Osteoblast (primary cell): Measurements from ENCODE around the gene PTPRD. TPM values are rescaled to one million over a fixed set of nuclear protein-coding genes. Genes with fewer than 3 reads are reported as not detected.

Experiments
- DNase-seq: peaks from one replicate; pipeline ENCODE4 v3.0.0; 2011; ENCODE audit warnings: low spot score, mixed read lengths; ENCODE audit not compliant: insufficient read length; ENCODE audit errors: missing footprints
- H2AFZ ChIP-seq: 2 replicates; pipeline ENCODE4 v1.6.0; 2011; ENCODE audit warnings: mild to moderate bottlenecking, low read length
- H3K27ac ChIP-seq: 2 replicates; pipeline ENCODE4 v1.5.1; 2011; ENCODE audit warnings: mild to moderate bottlenecking, low read depth, low read length, moderate library complexity
- H3K27me3 ChIP-seq: 2 replicates; pipeline ENCODE4 v1.6.0; 2012; ENCODE audit warnings: mild to moderate bottlenecking, control low read depth, inconsistent platforms, low read length, moderate library complexity; ENCODE audit not compliant: insufficient read depth
- H3K36me3 ChIP-seq: 2 replicates; pipeline ENCODE4 v1.5.1; 2011; ENCODE audit warnings: mild to moderate bottlenecking, low read length, control low read depth, moderate library complexity; ENCODE audit not compliant: insufficient read depth
- H3K4me1 ChIP-seq: 2 replicates; pipeline ENCODE4 v1.5.1; 2011; ENCODE audit warnings: mild to moderate bottlenecking, low read length, control low read depth, moderate library complexity; ENCODE audit not compliant: insufficient read depth
- H3K4me2 ChIP-seq: 2 replicates; pipeline ENCODE4 v1.6.0; 2011; ENCODE audit warnings: mild to moderate bottlenecking, low read length; ENCODE audit not compliant: insufficient read depth
- H3K4me3 ChIP-seq: fragments of 200-600 bp; sonication (generic); 3 replicates; pipeline ENCODE4 v1.5.1; 2012; ENCODE audit warnings: mild to moderate bottlenecking, low read length, inconsistent platforms; ENCODE audit not compliant: insufficient read depth
- H3K79me2 ChIP-seq: 2 replicates; pipeline ENCODE4 v1.6.0; 2012; ENCODE audit warnings: mild to moderate bottlenecking, low read length, control low read depth, inconsistent platforms; ENCODE audit not compliant: insufficient read depth
- H3K9me3 ChIP-seq: 2 replicates; pipeline ENCODE4 v1.5.1; 2011; ENCODE audit warnings: low read depth, low read length, control low read depth
- H4K20me1 ChIP-seq: 2 replicates; pipeline ENCODE4 v1.6.0; 2012; ENCODE audit warnings: mild to moderate bottlenecking, low read length, control low read depth; ENCODE audit not compliant: insufficient read depth
- total RNA-seq: library from RNA; depleted of rRNA; stranded (reverse); fragments of >200 nt; gene quantifications from 2 replicates; pipeline ENCODE4 v1.2.3, GENCODE V29; 2012
- TF ChIP-seq, protein P1 (sequence below): IDR thresholded peaks from 2 replicates; pipeline ENCODE4 v1.5.1; 2011; ENCODE audit warnings: mild to moderate bottlenecking, low read depth, low read length, moderate library complexity; ENCODE audit errors: extremely low read depth

The PTPRD gene
- total RNA-seq, 1 donor = 23.9 TPM

DNA sequence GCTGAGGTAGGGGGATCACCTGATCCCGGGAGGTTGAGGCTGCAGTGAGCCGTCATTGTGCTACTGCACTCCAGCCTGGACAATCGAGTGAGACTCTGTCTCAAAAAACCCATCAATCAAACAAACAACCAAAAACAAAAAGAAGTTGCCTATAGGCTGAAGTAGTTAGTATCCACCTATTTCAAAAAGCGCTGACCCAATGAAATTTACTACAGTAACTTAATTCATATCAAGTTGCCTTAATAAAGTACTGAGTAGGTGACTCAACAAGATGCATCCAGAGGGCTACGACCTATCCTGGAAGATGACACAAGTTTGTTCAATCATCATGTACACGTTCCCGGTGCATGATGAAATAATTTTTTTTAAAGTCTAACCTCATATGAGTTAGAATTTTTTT is 2164.6 kb downstream of the PTPRD start:
- H3K79me2 ChIP-seq = no peaks in the 10 kb centered on the region
- no peaks in the 10 kb centered on the region for H4K20me1 ChIP-seq
- no peaks in the 10 kb centered on the region for H3K27me3 ChIP-seq
- DNase-seq = no peak
- no peak overlapping the region for H3K4me3 ChIP-seq
- no peak overlapping the region for H3K27ac ChIP-seq
- H3K9me3 ChIP-seq = no peaks in the 10 kb centered on the region
- H2AFZ ChIP-seq = no peak overlapping the region
- TF ChIP-seq, protein P1, sequence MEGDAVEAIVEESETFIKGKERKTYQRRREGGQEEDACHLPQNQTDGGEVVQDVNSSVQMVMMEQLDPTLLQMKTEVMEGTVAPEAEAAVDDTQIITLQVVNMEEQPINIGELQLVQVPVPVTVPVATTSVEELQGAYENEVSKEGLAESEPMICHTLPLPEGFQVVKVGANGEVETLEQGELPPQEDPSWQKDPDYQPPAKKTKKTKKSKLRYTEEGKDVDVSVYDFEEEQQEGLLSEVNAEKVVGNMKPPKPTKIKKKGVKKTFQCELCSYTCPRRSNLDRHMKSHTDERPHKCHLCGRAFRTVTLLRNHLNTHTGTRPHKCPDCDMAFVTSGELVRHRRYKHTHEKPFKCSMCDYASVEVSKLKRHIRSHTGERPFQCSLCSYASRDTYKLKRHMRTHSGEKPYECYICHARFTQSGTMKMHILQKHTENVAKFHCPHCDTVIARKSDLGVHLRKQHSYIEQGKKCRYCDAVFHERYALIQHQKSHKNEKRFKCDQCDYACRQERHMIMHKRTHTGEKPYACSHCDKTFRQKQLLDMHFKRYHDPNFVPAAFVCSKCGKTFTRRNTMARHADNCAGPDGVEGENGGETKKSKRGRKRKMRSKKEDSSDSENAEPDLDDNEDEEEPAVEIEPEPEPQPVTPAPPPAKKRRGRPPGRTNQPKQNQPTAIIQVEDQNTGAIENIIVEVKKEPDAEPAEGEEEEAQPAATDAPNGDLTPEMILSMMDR = no peak
- H3K4me2 ChIP-seq = no peak overlapping the region
- no peaks in the 10 kb centered on the region for H3K4me1 ChIP-seq
- H3K36me3 ChIP-seq = no peaks in the 10 kb centered on the region

DNA sequence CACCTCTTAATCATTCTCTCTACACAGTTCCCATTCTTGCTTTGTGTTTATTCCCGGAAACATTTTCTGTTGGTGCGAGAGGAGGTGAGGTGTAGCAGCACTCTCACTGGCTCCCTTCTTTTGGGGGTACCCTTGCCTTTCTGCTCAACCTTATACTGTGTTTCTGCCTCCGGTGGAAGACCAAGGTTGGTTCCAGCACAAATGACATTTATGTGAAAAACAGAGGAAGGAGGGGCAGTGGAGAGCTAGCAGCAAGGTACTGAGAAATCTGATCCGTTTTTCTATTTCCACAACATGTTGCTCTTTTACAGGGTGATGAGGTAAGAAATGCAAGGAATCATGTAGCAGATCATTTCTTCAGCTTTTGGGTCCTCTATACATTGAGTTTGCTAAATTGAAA is 2165.2 kb downstream of the PTPRD start:
- no peaks in the 10 kb centered on the region for H3K9me3 ChIP-seq
- no peaks in the 10 kb centered on the region for H3K79me2 ChIP-seq
- no peak overlapping the region for H2AFZ ChIP-seq
- H4K20me1 ChIP-seq = no peaks in the 10 kb centered on the region
- no peak overlapping the region for H3K27ac ChIP-seq
- TF ChIP-seq, protein P1 = no peak
- DNase-seq = no peak
- H3K36me3 ChIP-seq = no peaks in the 10 kb centered on the region
- no peak overlapping the region for H3K4me3 ChIP-seq
- H3K27me3 ChIP-seq = no peaks in the 10 kb centered on the region
- no peak overlapping the region for H3K4me2 ChIP-seq
- H3K4me1 ChIP-seq = no peaks in the 10 kb centered on the region

DNA sequence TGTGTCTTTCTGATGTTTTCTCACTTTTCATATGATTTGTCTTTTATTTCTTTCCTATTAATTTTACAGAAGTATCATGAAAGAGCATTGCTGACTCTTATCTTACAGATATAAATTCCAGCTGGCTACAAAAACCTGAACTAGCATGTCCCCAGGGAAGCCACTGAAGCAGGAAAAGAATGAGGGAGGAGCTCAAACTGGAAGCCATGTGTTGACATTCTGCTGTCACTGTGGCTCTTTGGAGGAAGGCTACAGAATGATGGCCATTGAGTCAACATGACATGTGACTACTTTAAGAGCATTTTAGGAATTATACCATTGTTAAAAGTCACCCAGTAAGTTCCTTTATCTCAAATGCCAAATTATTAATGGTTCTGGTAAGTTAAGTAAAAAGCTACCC is 2174.9 kb downstream of the PTPRD start:
- Histone ChIP-seq H3K4me2 (no peak overlapping the region), H3K4me3 (no peak overlapping the region), H4K20me1 (no peaks in the 10 kb centered on the region), H3K9me3 (no peaks in the 10 kb centered on the region), H3K27me3 (no peaks in the 10 kb centered on the region), H3K36me3 (no peaks in the 10 kb centered on the region), H2AFZ (no peak overlapping the region), H3K27ac (no peak overlapping the region), H3K4me1 (no peaks in the 10 kb centered on the region), H3K79me2 (no peaks in the 10 kb centered on the region)
- DNase-seq = peak; percentile 67
- TF ChIP-seq, protein P1 = no peak

DNA sequence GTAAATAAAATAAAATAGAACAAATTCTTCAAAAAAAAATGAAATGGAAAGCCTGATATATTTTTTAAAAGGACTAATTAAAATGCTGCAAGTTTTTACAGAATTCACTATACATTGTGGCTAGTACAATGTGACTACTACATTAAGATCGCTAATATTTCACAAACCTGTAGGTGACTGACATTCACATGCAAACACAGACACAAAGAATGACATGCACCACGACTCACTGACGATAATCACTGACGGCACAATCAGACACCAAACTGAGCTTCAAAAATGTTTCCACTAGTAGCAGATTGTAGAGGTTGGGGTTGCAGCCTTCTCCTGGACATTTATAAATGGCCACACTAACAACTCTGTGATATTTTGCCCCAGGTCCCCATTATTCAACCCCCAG is 2175.5 kb downstream of the PTPRD start:
- H3K27ac ChIP-seq = no peak overlapping the region
- DNase-seq = no peak
- no peaks in the 10 kb centered on the region for H3K4me1 ChIP-seq
- H3K4me3 ChIP-seq = no peak overlapping the region
- H3K27me3 ChIP-seq = no peaks in the 10 kb centered on the region
- no peaks in the 10 kb centered on the region for H3K36me3 ChIP-seq
- no peak overlapping the region for H2AFZ ChIP-seq
- no peaks in the 10 kb centered on the region for H3K9me3 ChIP-seq
- H3K4me2 ChIP-seq = no peak overlapping the region
- H4K20me1 ChIP-seq = no peaks in the 10 kb centered on the region
- no peaks in the 10 kb centered on the region for H3K79me2 ChIP-seq
- TF ChIP-seq, protein P1 = no peak
